HG03139 (cell line): ENCODE measurements around the gene PIGZ.

Source experiments
- ATAC-seq: cut with Tn5 transposase; IDR thresholded peaks from one replicate; pipeline ENCODE4 v1.9.1; 2021; ENCODE audit not compliant: unreplicated experiment

The PIGZ gene

GRCh38 chr3:196916221-196916620, 52.4 kb downstream of the PIGZ start:
- ATAC-seq: no peak

GRCh38 chr3:196915375-196915774, 53.3 kb downstream of the PIGZ start:
- no peak for ATAC-seq

GRCh38 chr3:196914866-196915265, 53.8 kb downstream of the PIGZ start:
- no peak for ATAC-seq

- ATAC-seq: no peak
Measured at GRCh38 chr3:196903740-196904139, 64.9 kb downstream of the PIGZ start.

- ATAC-seq: no peak
Measured at GRCh38 chr3:196902296-196902695, 66.3 kb downstream of the PIGZ start.

GRCh38 chr3:196901768-196902167, 66.9 kb downstream of the PIGZ start:
- no peak for ATAC-seq
